ENCODE measurements around the gene DLGAP1.

GRCh38 chr18:4130734-4131719 is 324.1 kb downstream of the DLGAP1 start:
- TF ChIP-seq CTCF (IDR thresholded peaks at IDR 0.05) (no peak), POLR2A (IDR thresholded peaks at IDR 0.05) (no peak)

Measured in right lobe of liver (tissue), 4 donors.